Glutamatergic neuron (in vitro differentiated cells): ENCODE measurements around the gene ASPM. TPM values are rescaled to one million over a fixed set of nuclear protein-coding genes. Genes with fewer than 3 reads are reported as not detected.

ENCODE experiments used
- DNase-seq: peaks from one replicate; pipeline ENCODE4 v3.0.0; 2022
- H3K27ac Mint-ChIP-seq: one replicate; pipeline ENCODE4 v1.8.0; 2020; ENCODE audit warnings: mild to moderate bottlenecking, mixed read lengths, inconsistent platforms; ENCODE audit not compliant: unreplicated experiment
- H3K27me3 Mint-ChIP-seq: one replicate; pipeline ENCODE4 v1.8.0; 2020; ENCODE audit warnings: mild to moderate bottlenecking, moderate library complexity, mixed read lengths, inconsistent platforms; ENCODE audit not compliant: unreplicated experiment
- H3K36me3 Mint-ChIP-seq: one replicate; pipeline ENCODE4 v1.8.0; 2020; ENCODE audit warnings: mild to moderate bottlenecking, mixed read lengths, inconsistent platforms; ENCODE audit not compliant: unreplicated experiment
- H3K4me1 Mint-ChIP-seq: one replicate; pipeline ENCODE4 v1.8.0; 2020; ENCODE audit warnings: mild to moderate bottlenecking, low read depth, mixed read lengths, inconsistent platforms; ENCODE audit not compliant: unreplicated experiment
- H3K4me3 Mint-ChIP-seq: one replicate; pipeline ENCODE4 v1.8.0; 2020; ENCODE audit warnings: mild to moderate bottlenecking, mixed read lengths, inconsistent platforms; ENCODE audit not compliant: unreplicated experiment
- H3K9me3 Mint-ChIP-seq: one replicate; pipeline ENCODE4 v1.8.0; 2020; ENCODE audit warnings: mild to moderate bottlenecking, moderate library complexity, mixed read lengths, inconsistent platforms; ENCODE audit not compliant: unreplicated experiment
- CTCF ChIP-seq: fragments of 200-600 bp; sonication (generic); IDR thresholded peaks from one replicate; pipeline ENCODE4 v1.5.0; 2021; ENCODE audit not compliant: partially characterized antibody, unreplicated experiment
- total RNA-seq: library from RNA; stranded (reverse); fragmentation: NEBNext Ultra II Directional; extraction: Animal tissue kit (Norgen Biotek cat#: 25700); gene quantifications from one replicate; pipeline ENCODE4 v1.2.1, GENCODE V29; 2021; ENCODE audit not compliant: unreplicated experiment

Gene ASPM
- total RNA-seq, 1 donor from 2014 or later, result 5.9 TPM

- TF ChIP-seq CTCF, result no peak
- Mint-ChIP-seq H3K4me3 (no peak overlapping the region), H3K9me3 (no peaks in the 10 kb centered on the region)
These were observed 6.2 kb upstream of the ASPM start for GRCh38 chr1:197152662-197153061.

DNA sequence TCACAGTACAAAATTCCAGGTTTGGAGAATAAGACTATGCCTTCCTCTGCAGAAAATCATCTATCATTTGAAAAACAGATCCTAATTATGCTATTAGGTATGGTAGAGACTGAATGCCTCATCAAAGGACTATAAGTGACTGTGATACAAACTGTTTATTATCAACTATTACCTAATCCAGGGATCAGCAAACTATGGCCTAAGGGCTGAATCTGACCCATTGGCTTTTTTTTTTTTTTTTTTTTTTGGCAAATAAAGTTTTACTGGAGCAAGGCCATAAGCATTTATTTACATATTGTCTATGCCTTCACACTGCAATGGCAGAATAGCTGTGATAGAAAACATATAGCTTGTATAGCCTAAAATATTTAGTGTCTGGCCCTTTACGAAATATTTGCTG, 4.7 kb upstream of the ASPM start:
- H3K36me3 Mint-ChIP-seq, result no peaks in the 10 kb centered on the region
- TF ChIP-seq CTCF, result no peak
- no peak overlapping the region for H3K27ac Mint-ChIP-seq
- no peak for DNase-seq
- H3K4me3 Mint-ChIP-seq, result no peak overlapping the region
- H3K9me3 Mint-ChIP-seq, result peaks cover 4% of the 10 kb centered on the region
- H3K27me3 Mint-ChIP-seq, result no peaks in the 10 kb centered on the region
- peaks cover 7% of the 10 kb centered on the region for H3K4me1 Mint-ChIP-seq

More at GRCh38 chr1:197152662-197153061, 6.2 kb upstream of the ASPM start:
- H3K36me3 Mint-ChIP-seq, result no peaks in the 10 kb centered on the region
- H3K27ac Mint-ChIP-seq, result no peak overlapping the region
- DNase-seq, result no peak
- H3K27me3 Mint-ChIP-seq, result no peaks in the 10 kb centered on the region
- H3K4me1 Mint-ChIP-seq, result peaks cover 7% of the 10 kb centered on the region

GRCh38 chr1:197150336-197151005, 4.0 kb upstream of the ASPM start:
- no peak for DNase-seq
- TF ChIP-seq CTCF, result no peak
- no peak overlapping the region for H3K27ac Mint-ChIP-seq
- H3K27me3 Mint-ChIP-seq, result no peaks in the 10 kb centered on the region
- no peaks in the 10 kb centered on the region for H3K36me3 Mint-ChIP-seq
- peaks cover 4% of the 10 kb centered on the region for H3K9me3 Mint-ChIP-seq
- peaks cover 7% of the 10 kb centered on the region for H3K4me1 Mint-ChIP-seq
- no peak overlapping the region for H3K4me3 Mint-ChIP-seq

DNA sequence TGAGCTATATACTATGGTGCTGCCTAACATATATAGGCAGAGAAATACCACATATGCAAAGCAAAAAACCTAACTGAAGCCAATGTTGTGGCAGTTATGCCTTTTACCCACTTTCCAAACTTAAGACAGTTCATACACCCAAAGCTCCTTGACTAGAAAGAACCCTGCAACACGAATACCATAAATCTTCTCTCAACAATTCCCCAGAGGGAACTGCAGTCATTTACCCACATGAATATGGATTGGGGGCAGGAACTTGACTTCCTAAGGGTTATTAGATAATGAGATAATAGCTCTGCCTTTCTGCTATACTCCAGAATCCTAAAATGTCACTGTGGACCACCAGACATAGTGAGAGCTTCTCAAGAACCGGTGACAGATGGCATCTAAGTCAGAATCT, 2.9 kb upstream of the ASPM start:
- H3K27me3 Mint-ChIP-seq, result no peaks in the 10 kb centered on the region
- H3K36me3 Mint-ChIP-seq, result no peaks in the 10 kb centered on the region
- H3K4me1 Mint-ChIP-seq, result peaks cover 11% of the 10 kb centered on the region
- peaks cover 4% of the 10 kb centered on the region for H3K9me3 Mint-ChIP-seq
- no peak for DNase-seq
- no peak for TF ChIP-seq CTCF
- no peak overlapping the region for H3K4me3 Mint-ChIP-seq
- H3K27ac Mint-ChIP-seq, result no peak overlapping the region

- Mint-ChIP-seq H3K27me3 (no peaks in the 10 kb centered on the region), H3K4me1 (peaks cover 11% of the 10 kb centered on the region), H3K27ac (no peak overlapping the region), H3K36me3 (no peaks in the 10 kb centered on the region), H3K9me3 (peaks cover 4% of the 10 kb centered on the region), H3K4me3 (peak overlapping the region; percentile 93)
- no peak for TF ChIP-seq CTCF
- no peak for DNase-seq
These were observed 934 bp downstream of the ASPM start for GRCh38 chr1:197145446-197146024.
